GM10266 (cell line): ENCODE measurements around the gene DNAH17.
"Not testable (repeated sequence)": the region's sequence is repeated elsewhere in the genome, so short reads cannot be mapped to it uniquely, and the experiment has no call there.

Experiments
- DNase-seq: peaks from one replicate; pipeline ENCODE4 v3.0.0; 2012; ENCODE audit errors: extremely low spot score
- TF ChIP-seq, protein P1 (sequence below): IDR thresholded peaks from 2 replicates; pipeline ENCODE4 v1.5.1; 2012; ENCODE audit warnings: mild to moderate bottlenecking, low read depth; ENCODE audit not compliant: control insufficient read depth, insufficient read depth; ENCODE audit errors: missing control alignments

DNAH17 gene

DNA sequence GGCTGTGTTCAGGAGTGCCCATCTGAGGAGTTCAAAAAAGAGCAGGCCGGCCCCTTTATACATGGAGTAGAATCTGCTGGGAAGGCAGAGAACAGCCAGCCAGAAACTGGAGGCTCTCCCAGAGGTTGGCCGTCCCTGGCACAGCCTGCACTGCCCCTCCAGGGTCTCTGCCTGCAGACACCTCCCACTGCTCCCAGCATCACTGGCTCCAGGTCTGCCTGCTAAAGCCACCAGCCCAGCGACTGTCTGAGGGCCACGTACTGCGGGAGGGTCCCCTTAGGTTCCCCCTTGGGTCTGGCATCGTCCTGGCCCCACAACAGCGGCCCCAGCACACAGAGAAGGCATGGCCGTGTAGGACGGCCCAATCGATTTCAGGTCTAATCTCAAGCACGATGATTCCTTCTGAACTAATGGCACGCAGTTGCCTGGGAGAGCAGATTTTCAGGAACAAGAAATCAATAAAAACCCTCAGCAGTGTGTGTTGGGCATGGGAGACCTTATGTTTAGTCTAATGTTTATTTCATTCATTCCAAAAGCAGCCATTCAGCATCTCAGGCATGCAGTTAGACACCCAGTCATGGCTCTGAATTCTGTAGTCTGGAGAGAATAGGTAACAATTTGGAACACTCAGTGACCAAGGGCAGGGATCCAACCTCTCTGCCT is 103.1 kb downstream of the DNAH17 start:
- TF ChIP-seq, protein P1, sequence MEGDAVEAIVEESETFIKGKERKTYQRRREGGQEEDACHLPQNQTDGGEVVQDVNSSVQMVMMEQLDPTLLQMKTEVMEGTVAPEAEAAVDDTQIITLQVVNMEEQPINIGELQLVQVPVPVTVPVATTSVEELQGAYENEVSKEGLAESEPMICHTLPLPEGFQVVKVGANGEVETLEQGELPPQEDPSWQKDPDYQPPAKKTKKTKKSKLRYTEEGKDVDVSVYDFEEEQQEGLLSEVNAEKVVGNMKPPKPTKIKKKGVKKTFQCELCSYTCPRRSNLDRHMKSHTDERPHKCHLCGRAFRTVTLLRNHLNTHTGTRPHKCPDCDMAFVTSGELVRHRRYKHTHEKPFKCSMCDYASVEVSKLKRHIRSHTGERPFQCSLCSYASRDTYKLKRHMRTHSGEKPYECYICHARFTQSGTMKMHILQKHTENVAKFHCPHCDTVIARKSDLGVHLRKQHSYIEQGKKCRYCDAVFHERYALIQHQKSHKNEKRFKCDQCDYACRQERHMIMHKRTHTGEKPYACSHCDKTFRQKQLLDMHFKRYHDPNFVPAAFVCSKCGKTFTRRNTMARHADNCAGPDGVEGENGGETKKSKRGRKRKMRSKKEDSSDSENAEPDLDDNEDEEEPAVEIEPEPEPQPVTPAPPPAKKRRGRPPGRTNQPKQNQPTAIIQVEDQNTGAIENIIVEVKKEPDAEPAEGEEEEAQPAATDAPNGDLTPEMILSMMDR: no peak
- DNase-seq: no peak

- TF ChIP-seq, protein P1: no peak
- peak; percentile 67 for DNase-seq
These were observed 104.9 kb downstream of the DNAH17 start for GRCh38 chr17:78472035-78472905.

DNA sequence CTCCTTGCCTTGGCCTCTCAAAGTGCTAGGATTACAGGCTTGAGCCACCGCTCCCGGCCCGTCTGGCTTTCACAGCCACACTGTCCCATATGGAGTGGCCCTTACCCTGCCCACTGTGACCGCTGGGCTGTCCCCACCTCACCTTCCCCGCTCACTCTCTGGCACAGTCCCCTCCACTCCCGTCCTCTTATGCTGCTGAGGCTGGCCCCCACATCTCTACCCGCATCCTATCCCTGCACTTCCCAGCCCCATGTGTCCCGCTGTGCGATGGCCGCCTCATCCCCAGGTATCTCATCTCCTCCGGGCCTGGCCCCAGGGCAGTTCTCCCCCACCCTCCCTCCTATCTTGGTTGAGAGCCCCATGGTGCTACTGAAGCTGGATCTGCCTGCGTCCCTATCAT is 105.6 kb downstream of the DNAH17 start:
- TF ChIP-seq, protein P1: no peak
- DNase-seq: no peak

DNA sequence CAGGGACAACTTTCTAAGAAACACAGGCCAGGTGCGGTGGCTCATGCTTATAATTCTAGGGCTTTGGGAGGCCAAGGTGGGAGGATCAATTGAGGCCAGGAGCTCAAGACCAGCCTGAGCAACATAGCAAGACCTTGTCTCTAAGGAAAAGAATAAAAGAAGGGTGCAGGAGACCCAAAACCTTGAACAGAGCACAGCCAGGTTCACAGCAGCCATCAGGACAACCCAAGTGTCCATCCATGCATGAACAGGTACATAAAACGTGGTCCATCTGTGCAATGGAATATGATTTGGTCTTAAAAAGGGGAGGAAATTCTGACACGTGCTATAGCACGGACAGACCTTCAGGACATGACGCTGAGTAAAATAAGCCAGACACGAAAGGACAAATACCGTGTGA is 107.8 kb downstream of the DNAH17 start:
- TF ChIP-seq, protein P1: no peak
- no peak for DNase-seq

GRCh38 chr17:78468366-78468765 is 108.8 kb downstream of the DNAH17 start:
- no peak for DNase-seq
- TF ChIP-seq, protein P1: no peak

DNA sequence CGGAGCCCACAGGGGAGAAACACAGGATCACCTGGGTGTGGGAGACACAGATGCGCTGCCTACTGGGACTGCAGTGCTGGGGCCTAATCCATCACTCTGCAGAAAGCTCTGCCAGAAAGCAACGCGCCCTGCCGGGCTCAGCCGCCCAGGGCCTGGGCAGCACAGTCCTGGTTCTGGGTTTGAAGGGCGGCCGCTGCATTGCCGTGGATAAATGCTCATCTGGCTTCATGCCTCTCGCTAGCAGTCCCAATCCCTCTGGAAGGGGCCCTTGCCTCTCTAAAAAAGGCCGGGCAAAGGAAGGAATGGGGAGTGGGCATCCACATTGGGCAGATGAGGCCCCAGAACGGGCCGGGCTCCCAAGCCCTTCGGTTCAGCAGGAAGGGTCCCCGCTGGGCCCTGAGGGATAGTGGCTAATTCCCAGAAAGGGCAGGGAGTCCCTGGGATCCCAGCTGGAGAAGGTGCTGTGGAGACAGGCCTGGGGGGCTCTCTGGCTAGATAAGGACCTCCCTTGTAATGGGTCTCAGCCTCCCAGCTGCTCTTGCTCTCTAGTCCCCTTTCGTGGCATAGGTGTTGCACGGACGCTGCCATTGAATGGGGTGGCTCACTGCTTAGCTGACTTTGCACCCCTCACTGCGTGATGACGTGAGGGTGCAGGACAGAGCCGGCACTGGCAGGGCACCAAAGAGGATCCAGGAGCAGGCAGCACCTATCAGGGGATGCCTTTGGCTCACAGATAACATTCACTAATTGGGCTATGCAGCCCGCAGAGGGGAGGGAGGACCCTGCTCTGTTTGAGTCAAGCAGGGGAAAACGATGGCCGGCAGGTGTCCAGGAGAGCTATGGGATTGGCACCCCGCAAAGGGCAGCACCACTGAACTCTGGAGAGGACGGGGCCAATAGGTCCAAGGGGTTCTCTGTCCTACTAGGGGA is 110.1 kb downstream of the DNAH17 start:
- no peak for DNase-seq
- TF ChIP-seq, protein P1: no peak

DNA sequence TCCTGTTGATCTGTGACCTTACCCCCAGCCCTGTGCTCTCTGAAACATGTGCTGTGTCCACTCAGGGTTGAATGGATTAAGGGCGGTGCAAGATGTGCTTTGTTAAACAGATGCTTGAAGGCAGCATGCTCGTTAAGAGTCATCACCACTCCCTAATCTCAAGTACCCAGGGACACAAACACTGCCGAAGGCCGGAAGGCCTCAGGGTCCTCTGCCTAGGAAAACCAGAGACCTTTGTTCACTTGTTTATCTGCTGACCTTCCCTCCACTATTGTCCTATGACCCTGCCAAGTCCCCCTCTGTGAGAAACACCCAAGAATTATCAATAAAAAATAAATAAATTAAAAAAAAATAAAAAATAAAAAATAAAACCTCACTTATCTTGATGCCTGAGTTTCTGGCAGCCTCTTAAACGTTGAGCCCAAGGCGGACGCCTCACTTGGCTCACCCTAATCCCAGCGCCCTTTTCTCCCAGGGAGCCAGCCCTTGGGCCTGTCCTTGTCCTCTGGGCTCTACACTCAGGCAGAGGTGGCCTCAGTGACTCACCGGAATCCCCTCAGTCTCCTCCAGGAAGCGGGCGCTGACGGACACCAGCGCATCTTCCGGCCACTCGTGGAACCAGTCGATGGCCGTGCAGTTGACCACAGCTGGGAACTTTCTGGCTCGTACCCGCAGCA is 110.9 kb downstream of the DNAH17 start:
- DNase-seq: not testable (repeated sequence)
